ENCODE data around the gene SOAT2. TPM values are rescaled to one million over a fixed set of nuclear protein-coding genes. Genes with fewer than 3 reads are reported as not detected.

Gene SOAT2
- total RNA-seq, 4 donors from 2014 or later, result 13.3 to 55.0 (median 34.5) TPM; not detected in 1

GRCh38 chr12:53170215-53170614 lies 66.9 kb downstream of the SOAT2 start:
- no peak for DNase-seq
- no peak overlapping the region for H3K27ac ChIP-seq
- TF ChIP-seq CTCF (IDR thresholded peaks at IDR 0.05), result no peak
- TF ChIP-seq POLR2A (IDR thresholded peaks at IDR 0.05), result no peak
- H3K27me3 ChIP-seq, result no peaks in the 10 kb centered on the region
- peaks cover 0 to 18% (median 0%) of the 10 kb centered on the region in 3 donors for H3K36me3 ChIP-seq
- H3K4me1 ChIP-seq, result peaks cover 0 to 6% (median 0%) of the 10 kb centered on the region in 4 donors
- H3K9me3 ChIP-seq, result no peaks in the 10 kb centered on the region
- no peak overlapping the region for H3K4me3 ChIP-seq

GRCh38 chr12:53170876-53171724 lies 67.8 kb downstream of the SOAT2 start:
- Histone ChIP-seq H3K4me1 (peaks cover 0 to 12% (median 0%) of the 10 kb centered on the region in 4 donors), H3K27ac (no peak overlapping the region), H3K9me3 (no peaks in the 10 kb centered on the region), H3K36me3 (peaks cover 0 to 18% (median 0%) of the 10 kb centered on the region in 3 donors), H3K4me3 (no peak overlapping the region), H3K27me3 (no peaks in the 10 kb centered on the region)
- DNase-seq, result no peak
- no peak for TF ChIP-seq CTCF (IDR thresholded peaks at IDR 0.05)
- no peak for TF ChIP-seq POLR2A (IDR thresholded peaks at IDR 0.05)

- Histone ChIP-seq H3K9me3 (no peaks in the 10 kb centered on the region), H3K4me3 (no peak overlapping the region), H3K27ac (no peak overlapping the region), H3K27me3 (no peaks in the 10 kb centered on the region), H3K4me1 (peaks cover 0 to 12% (median 0%) of the 10 kb centered on the region in 4 donors), H3K36me3 (peaks cover 0 to 18% (median 0%) of the 10 kb centered on the region in 3 donors)
- no peak for DNase-seq
- TF ChIP-seq CTCF (IDR thresholded peaks at IDR 0.05), result no peak
- no peak for TF ChIP-seq POLR2A (IDR thresholded peaks at IDR 0.05)
Measured at GRCh38 chr12:53171725-53172329, 68.5 kb downstream of the SOAT2 start.

GRCh38 chr12:53172352-53172751 lies 69.1 kb downstream of the SOAT2 start:
- Histone ChIP-seq H3K36me3 (peaks cover 0 to 14% (median 0%) of the 10 kb centered on the region in 3 donors), H3K9me3 (no peaks in the 10 kb centered on the region), H3K27me3 (no peaks in the 10 kb centered on the region), H3K4me3 (no peak overlapping the region), H3K4me1 (peaks cover 0 to 12% (median 0%) of the 10 kb centered on the region in 4 donors), H3K27ac (no peak overlapping the region)
- DNase-seq, result no peak
- TF ChIP-seq CTCF (IDR thresholded peaks at IDR 0.05) (no peak), POLR2A (IDR thresholded peaks at IDR 0.05) (no peak)

- TF ChIP-seq POLR2A (IDR thresholded peaks at IDR 0.05), result no peak
- no peak for TF ChIP-seq CTCF (IDR thresholded peaks at IDR 0.05)
- no peak for DNase-seq
- Histone ChIP-seq H3K4me3 (no peak overlapping the region), H3K27ac (no peak overlapping the region), H3K27me3 (no peaks in the 10 kb centered on the region), H3K9me3 (no peaks in the 10 kb centered on the region), H3K36me3 (peaks cover 0 to 13% (median 0%) of the 10 kb centered on the region in 3 donors), H3K4me1 (peaks cover 0 to 12% (median 0%) of the 10 kb centered on the region in 4 donors)
Measured at GRCh38 chr12:53173085-53173715, 69.9 kb downstream of the SOAT2 start.

Small RNAs within 50 kb of the gene (small RNA-seq; reads per million reads assigned to genes)
- gene HIGD1AP1 (0 reads per million in 2 donors), gene MIR6757 (0 reads per million in 2 donors), gene RNU6-333P (0 reads per million in 2 donors)

Other genes starting within 250 kb of the SOAT2 start
- 1,000 to 10,000 TPM; 1,046 to 2,452 (median 2,098) TPM for gene KRT8, start 198.4 kb upstream of the SOAT2 start, total RNA-seq
- 100 to 1,000 TPM; 320 to 614 (median 477) TPM for gene KRT18, start 154.4 kb upstream of the SOAT2 start, total RNA-seq
- 100 to 1,000 TPM; 234 to 531 (median 250) TPM for gene EIF4B, start 97.0 kb upstream of the SOAT2 start, total RNA-seq
- 100 to 1,000 TPM in 3 of 4 donors, 10 to 100 TPM in 1; 29.2 to 274 (median 154) TPM for gene TNS2, start 53.4 kb upstream of the SOAT2 start, total RNA-seq
- 10 to 100 TPM; 27.8 to 38.7 (median 34.8) TPM for gene SPRYD3, start 24.1 kb upstream of the SOAT2 start, total RNA-seq
- gene IGFBP6, start 5.8 kb upstream of the SOAT2 start, total RNA-seq, result 100 to 1,000 TPM in 2 of 4 donors, 10 to 100 TPM in 2; 68.5 to 191 (median 128) TPM
- gene ZNF740, start 77.2 kb downstream of the SOAT2 start, total RNA-seq, result 10 to 100 TPM; 11.9 to 38.8 (median 23.1) TPM
- 100 to 1,000 TPM in 2 of 4 donors, 10 to 100 TPM in 2; 36.1 to 154 (median 109) TPM for gene CSAD, start 77.4 kb downstream of the SOAT2 start, total RNA-seq
- 10 to 100 TPM in 1 of 4 donors, 1 to 10 TPM in 3; 3.8 to 66.0 (median 4.4) TPM for gene ITGB7, start 103.8 kb downstream of the SOAT2 start, total RNA-seq
- 10 to 100 TPM in 1 of 4 donors, 1 to 10 TPM in 3; 1.9 to 10.7 (median 5.7) TPM for gene RARG, start 128.7 kb downstream of the SOAT2 start, total RNA-seq
- 100 to 1,000 TPM in 1 of 4 donors, 10 to 100 TPM in 3; 47.0 to 108 (median 87.0) TPM for gene ESPL1, start 164.8 kb downstream of the SOAT2 start, total RNA-seq
- gene PFDN5, start 192.1 kb downstream of the SOAT2 start, total RNA-seq, result 100 to 1,000 TPM; 223 to 578 (median 263) TPM
- gene MYG1, start 196.2 kb downstream of the SOAT2 start, total RNA-seq, result 10 to 100 TPM; 18.4 to 25.6 (median 24.8) TPM
- 100 to 1,000 TPM in 1 of 4 donors, 10 to 100 TPM in 3; 36.4 to 143 (median 51.1) TPM for gene AAAS, start 218.1 kb downstream of the SOAT2 start, total RNA-seq
- not detected for gene SP7, start 232.9 kb downstream of the SOAT2 start, total RNA-seq